ENCODE measurements around the gene PDE6B. TPM values are rescaled to one million over a fixed set of nuclear protein-coding genes. Genes with fewer than 3 reads are reported as not detected.
"Not testable (repeated sequence)": the region's sequence is repeated elsewhere in the genome, so short reads cannot be mapped to it uniquely, and the experiment has no call there.

PDE6B gene
- total RNA-seq, 4 donors from 2014 or later: 0.32 to 5.6 (median 2.9) TPM

DNA sequence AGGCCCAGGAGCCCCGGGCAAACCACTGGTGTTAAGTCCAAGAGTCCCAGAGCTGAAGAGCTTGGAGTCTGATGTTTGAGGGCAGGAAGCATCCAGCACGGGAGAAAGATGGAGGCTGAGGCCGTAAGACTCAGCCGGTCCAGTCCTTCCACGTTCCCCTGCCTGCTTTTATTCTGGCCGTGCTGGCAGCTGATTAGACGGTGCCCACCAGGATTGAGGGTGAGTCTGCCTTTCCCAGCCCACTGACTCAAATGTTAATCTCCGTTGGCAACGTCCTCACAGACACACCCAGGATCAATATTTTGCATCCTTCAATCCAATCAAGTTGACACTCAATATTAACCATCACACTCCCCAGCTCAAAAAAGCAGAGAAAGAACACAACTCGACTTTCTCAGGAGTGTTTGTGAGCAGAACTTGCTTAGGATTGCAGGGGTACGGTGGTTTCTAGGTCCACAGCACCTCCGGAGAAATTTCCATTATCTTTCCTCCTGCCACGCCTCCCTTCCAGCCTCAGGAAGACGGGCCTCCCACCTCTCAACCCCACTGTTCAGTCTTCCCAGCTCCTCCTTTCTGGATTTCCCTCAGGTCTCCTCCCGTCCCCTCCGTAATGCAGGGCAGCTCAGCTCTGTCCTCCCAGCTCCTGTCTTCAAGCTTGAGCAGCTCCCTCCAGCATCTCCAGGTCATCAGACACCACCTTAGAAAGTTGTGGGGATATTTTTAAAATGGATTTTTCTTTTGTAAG is 36.0 kb upstream of the PDE6B start:
- TF ChIP-seq, protein P1, sequence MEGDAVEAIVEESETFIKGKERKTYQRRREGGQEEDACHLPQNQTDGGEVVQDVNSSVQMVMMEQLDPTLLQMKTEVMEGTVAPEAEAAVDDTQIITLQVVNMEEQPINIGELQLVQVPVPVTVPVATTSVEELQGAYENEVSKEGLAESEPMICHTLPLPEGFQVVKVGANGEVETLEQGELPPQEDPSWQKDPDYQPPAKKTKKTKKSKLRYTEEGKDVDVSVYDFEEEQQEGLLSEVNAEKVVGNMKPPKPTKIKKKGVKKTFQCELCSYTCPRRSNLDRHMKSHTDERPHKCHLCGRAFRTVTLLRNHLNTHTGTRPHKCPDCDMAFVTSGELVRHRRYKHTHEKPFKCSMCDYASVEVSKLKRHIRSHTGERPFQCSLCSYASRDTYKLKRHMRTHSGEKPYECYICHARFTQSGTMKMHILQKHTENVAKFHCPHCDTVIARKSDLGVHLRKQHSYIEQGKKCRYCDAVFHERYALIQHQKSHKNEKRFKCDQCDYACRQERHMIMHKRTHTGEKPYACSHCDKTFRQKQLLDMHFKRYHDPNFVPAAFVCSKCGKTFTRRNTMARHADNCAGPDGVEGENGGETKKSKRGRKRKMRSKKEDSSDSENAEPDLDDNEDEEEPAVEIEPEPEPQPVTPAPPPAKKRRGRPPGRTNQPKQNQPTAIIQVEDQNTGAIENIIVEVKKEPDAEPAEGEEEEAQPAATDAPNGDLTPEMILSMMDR (IDR thresholded peaks at IDR 0.05): no peak
- no peak for DNase-seq (ENCODE audit: low spot score)
- no peak for ATAC-seq (ENCODE audit: low FRiP score)

- TF ChIP-seq, protein P1 (IDR thresholded peaks at IDR 0.05): no peak
- no peak for ATAC-seq (ENCODE audit: low FRiP score)
- no peak for DNase-seq (ENCODE audit: low spot score)
These were observed 35.0 kb upstream of the PDE6B start for GRCh38 chr4:590313-590841.

DNA sequence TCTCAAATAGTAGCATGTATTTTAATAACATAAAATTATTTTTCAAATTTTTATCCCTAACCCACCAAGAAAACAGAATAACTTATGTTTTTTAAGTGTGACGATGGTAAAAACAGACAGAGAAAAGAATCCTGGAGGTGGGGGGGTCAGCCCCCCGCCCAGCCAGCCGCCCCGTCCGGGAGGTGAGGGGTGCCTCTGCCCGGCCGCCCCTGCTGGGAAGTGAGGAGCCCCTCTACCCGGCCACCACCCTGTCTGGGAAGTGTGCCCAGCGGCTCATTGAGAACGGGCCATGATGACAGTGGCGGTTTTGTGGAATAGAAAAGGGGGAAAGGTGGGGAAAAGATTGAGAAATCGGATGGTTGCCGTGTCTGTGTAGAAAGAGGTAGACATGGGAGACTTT is 33.2 kb upstream of the PDE6B start:
- not testable (repeated sequence) for DNase-seq (ENCODE audit: low spot score); ATAC-seq (ENCODE audit: low FRiP score)

GRCh38 chr4:592825-593520 is 32.4 kb upstream of the PDE6B start:
- ATAC-seq (ENCODE audit: low FRiP score) (no peak), DNase-seq (ENCODE audit: low spot score) (no peak)
- TF ChIP-seq, protein P1 (IDR thresholded peaks at IDR 0.05): no peak

DNA sequence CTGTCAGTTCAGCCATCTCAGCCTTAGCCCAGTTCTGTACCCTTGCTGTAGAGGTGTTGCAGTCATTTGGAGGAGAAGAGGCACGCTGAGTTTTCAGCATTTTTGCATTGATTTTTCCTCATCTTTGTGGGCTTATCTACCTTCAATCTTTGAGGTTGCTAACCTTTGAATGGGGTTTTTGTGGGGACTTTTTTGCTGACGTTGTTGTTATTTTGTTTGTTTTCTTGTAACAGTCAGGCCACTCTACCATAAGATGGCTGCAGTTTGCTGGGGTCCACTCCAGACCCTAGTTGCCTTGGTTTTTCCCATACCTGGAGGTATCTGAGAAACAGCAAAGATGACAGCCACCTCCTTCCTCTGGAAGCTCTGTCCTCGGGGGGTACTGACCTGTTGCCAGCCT is 26.4 kb upstream of the PDE6B start:
- TF ChIP-seq, protein P1 (IDR thresholded peaks at IDR 0.05): no peak
- ATAC-seq (ENCODE audit: low FRiP score) (no peak), DNase-seq (ENCODE audit: low spot score) (no peak)

DNA sequence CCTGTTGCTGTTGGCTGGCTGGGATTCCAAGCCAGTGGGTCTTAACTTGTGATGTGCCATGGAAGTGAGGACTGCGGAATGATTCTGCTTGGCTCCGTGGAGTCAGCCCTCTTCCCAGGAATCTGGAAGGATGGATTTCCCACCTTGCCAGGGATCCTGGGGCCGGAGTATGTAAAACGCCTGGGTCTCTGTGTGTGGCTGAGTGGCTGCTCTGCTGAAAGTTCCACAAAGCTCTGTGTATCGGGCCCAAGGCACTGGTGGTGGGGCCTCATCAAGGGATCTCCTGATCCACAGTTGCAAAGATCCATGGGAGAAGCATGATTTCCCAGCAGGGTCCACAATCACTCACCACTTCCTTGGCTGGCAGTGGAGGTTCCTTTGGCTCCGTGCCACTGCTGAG is 25.2 kb upstream of the PDE6B start:
- TF ChIP-seq, protein P1 (IDR thresholded peaks at IDR 0.05): no peak
- ATAC-seq (ENCODE audit: low FRiP score) (no peak), DNase-seq (ENCODE audit: low spot score) (no peak)

- DNase-seq (ENCODE audit: low spot score) (no peak), ATAC-seq (ENCODE audit: low FRiP score) (no peak)
- TF ChIP-seq, protein P1 (IDR thresholded peaks at IDR 0.05): no peak
These were observed 24.4 kb upstream of the PDE6B start for GRCh38 chr4:600850-601515.

Measured in omental fat pad (tissue), 4 donors.